Measurements from ENCODE around the gene CLCF1. TPM values are rescaled to one million over a fixed set of nuclear protein-coding genes. Genes with fewer than 3 reads are reported as not detected.

The CLCF1 gene
- total and polyA plus RNA-seq, 2 of the 13 experiments (the other 11 are each of a cell fraction or from before 2014, with no cell fraction given) = 0.49 to 0.78 TPM

- TF ChIP-seq ZNF777 (CRISPR knock-in tag; IDR thresholded peaks at IDR 0.05) (0 out of 2 replicates have a peak, but pooled peaks have one; percentile 49), NFYC (CRISPR knock-in tag; IDR thresholded peaks at IDR 0.05) (peak; percentile 89), SRSF9 (IDR thresholded peaks at IDR 0.05; ENCODE audit: borderline replicate concordance, insufficient read depth, low read depth, low read length, poor library complexity, severe bottlenecking) (no peak), ZNF253 (CRISPR knock-in tag; IDR thresholded peaks at IDR 0.05; ENCODE audit: borderline replicate concordance) (0 out of 2 replicates have a peak, but pooled peaks have one; percentile 57), ZNF292 (CRISPR knock-in tag; IDR thresholded peaks at IDR 0.05; ENCODE audit: borderline replicate concordance, low read depth) (no peak), ZNF746 (CRISPR knock-in tag; IDR thresholded peaks at IDR 0.05) (peak; percentile 70; the same call in 1 of the 2 replicates), HOXA5 (CRISPR knock-in tag; IDR thresholded peaks at IDR 0.05) (no peak; the same call in 1 of the 2 replicates), ZFP36L1 (CRISPR knock-in tag; IDR thresholded peaks at IDR 0.05) (peak; percentile 89), HNRNPUL1 (IDR thresholded peaks at IDR 0.05; ENCODE audit: low read depth, low read length) (no peak), GMEB1 (CRISPR knock-in tag; IDR thresholded peaks at IDR 0.05; ENCODE audit: borderline replicate concordance) (peak; percentile 73; the same call in 1 of the 2 replicates), ERF (CRISPR knock-in tag; IDR thresholded peaks at IDR 0.05) (peak; percentile 41; the same call in 1 of the 2 replicates), ZNF296 (CRISPR knock-in tag; conservative IDR thresholded peaks at IDR 0.05) (no peak), HIC2 (CRISPR knock-in tag; IDR thresholded peaks at IDR 0.05; ENCODE audit: low read depth) (peak; percentile 80; the same call in 1 of the 2 replicates), DNMT3B (CRISPR knock-in tag; conservative IDR thresholded peaks at IDR 0.05) (no peak), ZNF101 (CRISPR knock-in tag; IDR thresholded peaks at IDR 0.05; ENCODE audit: borderline replicate concordance, low read depth) (no peak), NR2F6 (IDR thresholded peaks at IDR 0.05) (0 out of 2 replicates have a peak, but pooled peaks have one; percentile 9), NR2F6 (CRISPR knock-in tag; IDR thresholded peaks at IDR 0.05) (no peak), CHD2 (IDR thresholded peaks at IDR 0.05; ENCODE audit: low read depth, low read length) (peak; percentile 80; the same call in 1 of the 2 replicates), ZNF556 (CRISPR knock-in tag; IDR thresholded peaks at IDR 0.05; ENCODE audit: borderline replicate concordance) (peak; percentile 59), MLLT10 (CRISPR knock-in tag; IDR thresholded peaks at IDR 0.05) (no peak), ISL2 (CRISPR knock-in tag; IDR thresholded peaks at IDR 0.05) (0 out of 2 replicates have a peak, but pooled peaks have one; percentile 63), MAFF (IDR thresholded peaks at IDR 0.05; ENCODE audit: low read depth, low read length) (no peak), ZNF414 (CRISPR knock-in tag; IDR thresholded peaks at IDR 0.05) (peak; percentile 75; the same call in 1 of the 2 replicates), LBX2 (CRISPR knock-in tag; IDR thresholded peaks at IDR 0.05; ENCODE audit: borderline replicate concordance) (no peak), ZNF749 (CRISPR knock-in tag; IDR thresholded peaks at IDR 0.05; ENCODE audit: borderline replicate concordance) (0 out of 2 replicates have a peak, but pooled peaks have one; percentile 49), CCDC6 (CRISPR knock-in tag; IDR thresholded peaks at IDR 0.05) (no peak), BRD4 (CRISPR knock-in tag; IDR thresholded peaks at IDR 0.05) (0 out of 2 replicates have a peak, but pooled peaks have one; percentile 45)
Measured at GRCh38 chr11:67353317-67354074, 19.9 kb downstream of the CLCF1 start, which contains the start of gene POLD4 (continued).

Data from HepG2 (cell line).